H9 (cell line): ENCODE results near the gene MRPL52. TPM values are rescaled to one million over a fixed set of nuclear protein-coding genes. Genes with fewer than 3 reads are reported as not detected.

Source experiments
- DNase-seq: peaks from one replicate; pipeline ENCODE4 v3.0.0-alpha.2; 2017
- H2AFZ ChIP-seq: one replicate; pipeline ENCODE4 v1.6.1; 2013; ENCODE audit warnings: mild to moderate bottlenecking, low read length, control low read depth, moderate library complexity
- H2AK5ac ChIP-seq: 2 replicates; pipeline ENCODE4 v1.6.1; 2013; ENCODE audit warnings: low read length, control low read depth, mixed read lengths; ENCODE audit not compliant: insufficient read length
- H2BK120ac ChIP-seq: one replicate; pipeline ENCODE4 v1.6.1; 2013; ENCODE audit warnings: low read depth, mild to moderate bottlenecking, low read length, control low read depth, inconsistent platforms; ENCODE audit not compliant: poor library complexity, severe bottlenecking
- H2BK12ac ChIP-seq: 2 replicates; pipeline ENCODE4 v1.6.1; 2013; ENCODE audit warnings: low read length, control low read depth, mixed read lengths, low read depth; ENCODE audit not compliant: insufficient read length
- H2BK15ac ChIP-seq: 2 replicates; pipeline ENCODE4 v1.6.1; 2013; ENCODE audit warnings: low read depth, low read length, control low read depth
- H2BK20ac ChIP-seq: one replicate; pipeline ENCODE4 v1.6.1; 2013; ENCODE audit warnings: low read depth, mild to moderate bottlenecking, low read length, control low read depth, inconsistent platforms; ENCODE audit not compliant: poor library complexity, severe bottlenecking
- H2BK5ac ChIP-seq: 2 replicates; pipeline ENCODE4 v1.6.1; 2013; ENCODE audit warnings: low read length, control low read depth, mixed read lengths; ENCODE audit not compliant: insufficient read length
- H3K14ac ChIP-seq: 2 replicates; pipeline ENCODE4 v1.6.1; 2013; ENCODE audit warnings: low read length, control low read depth; ENCODE audit not compliant: insufficient read depth
- H3K18ac ChIP-seq: 2 replicates; pipeline ENCODE4 v1.6.1; 2013; ENCODE audit warnings: low read depth, mild to moderate bottlenecking, mixed read lengths, low read length, control low read depth; ENCODE audit not compliant: insufficient read length
- H3K23ac ChIP-seq: 2 replicates; pipeline ENCODE4 v1.6.1; 2013; ENCODE audit warnings: low read length, control low read depth, mixed read lengths, low read depth; ENCODE audit not compliant: insufficient read length
- H3K23me2 ChIP-seq: 2 replicates; pipeline ENCODE4 v1.6.1; 2013; ENCODE audit warnings: low read depth, mild to moderate bottlenecking, mixed read lengths, low read length, control low read depth; ENCODE audit not compliant: insufficient read length, poor library complexity, severe bottlenecking
- H3K27ac ChIP-seq: 2 replicates; pipeline ENCODE4 v1.5.1; 2013; ENCODE audit warnings: low read length, control low read depth, mixed read lengths, low read depth; ENCODE audit not compliant: insufficient read length
- H3K27me3 ChIP-seq: 2 replicates; pipeline ENCODE4 v1.6.1; 2013; ENCODE audit warnings: low read length, control low read depth, inconsistent platforms; ENCODE audit not compliant: insufficient read depth
- H3K4ac ChIP-seq: 2 replicates; pipeline ENCODE4 v1.6.1; 2013; ENCODE audit warnings: low read depth, mild to moderate bottlenecking, control low read depth, inconsistent platforms, low read length, moderate library complexity
- H3K4me1 ChIP-seq: 2 replicates; pipeline ENCODE4 v1.6.1; 2013; ENCODE audit warnings: low read length, control low read depth, inconsistent platforms; ENCODE audit not compliant: insufficient read depth
- H3K4me2 ChIP-seq: 2 replicates; pipeline ENCODE4 v1.6.1; 2013; ENCODE audit warnings: low read length, control low read depth, mixed read lengths; ENCODE audit not compliant: insufficient read length, insufficient read depth
- H3K56ac ChIP-seq: 2 replicates; pipeline ENCODE4 v1.6.1; 2013; ENCODE audit warnings: low read depth, mild to moderate bottlenecking, mixed read lengths, low read length, control low read depth; ENCODE audit not compliant: insufficient read length
- H3K79me1 ChIP-seq: 2 replicates; pipeline ENCODE4 v1.6.1; 2013; ENCODE audit warnings: low read depth, mild to moderate bottlenecking, moderate library complexity, low read length, control low read depth, inconsistent platforms; ENCODE audit not compliant: insufficient read depth, poor library complexity, severe bottlenecking
- H3K79me2 ChIP-seq: 2 replicates; pipeline ENCODE4 v1.6.1; 2013; ENCODE audit warnings: low read length, control low read depth, inconsistent platforms; ENCODE audit not compliant: insufficient read depth
- H3K9ac ChIP-seq: 2 replicates; pipeline ENCODE4 v1.6.1; 2013; ENCODE audit warnings: low read length, control low read depth, mixed read lengths; ENCODE audit not compliant: insufficient read length; ENCODE audit errors: extremely low read depth
- H3K9me3 ChIP-seq: one replicate; pipeline ENCODE4 v1.6.1; 2013; ENCODE audit warnings: low read depth, low read length, inconsistent platforms; ENCODE audit not compliant: control insufficient read depth
- H3T11ph ChIP-seq: one replicate; pipeline ENCODE4 v1.6.1; 2013; ENCODE audit warnings: mild to moderate bottlenecking, low read length, control low read depth, inconsistent platforms
- H4K20me1 ChIP-seq: one replicate; pipeline ENCODE4 v1.6.1; 2013; ENCODE audit not compliant: control insufficient read depth, insufficient read length, insufficient read depth
- H4K5ac ChIP-seq: 2 replicates; pipeline ENCODE4 v1.6.1; 2013; ENCODE audit warnings: low read depth, mild to moderate bottlenecking, mixed read lengths, low read length, control low read depth; ENCODE audit not compliant: insufficient read length
- H4K8ac ChIP-seq: replicated peaks from 2 replicates; pipeline ENCODE4 v1.6.1; 2013; ENCODE audit warnings: low read length, control low read depth, mixed read lengths, low read depth; ENCODE audit not compliant: insufficient read length
- H4K91ac ChIP-seq: 2 replicates; pipeline ENCODE4 v1.6.1; 2013; ENCODE audit warnings: low read depth, mild to moderate bottlenecking, moderate library complexity, mixed read lengths, low read length, control low read depth; ENCODE audit not compliant: insufficient read length
- H3K27ac Mint-ChIP-seq, 3 experiments: 2 replicates in 2 of 3; 3 replicates in 1 of 3; pipeline ENCODE4 v1.8.0; 2020 to 2021; ENCODE audit warnings: mixed read lengths in 3 of 3, mild to moderate bottlenecking in 1 of 3, moderate library complexity in 1 of 3
- H3K27me3 Mint-ChIP-seq: 2 replicates; pipeline ENCODE4 v1.8.0; 2021; ENCODE audit warnings: low read depth, mild to moderate bottlenecking, moderate library complexity, mixed read lengths
- H3K36me3 Mint-ChIP-seq, 3 experiments: 2 replicates in 2 of 3; 3 replicates in 1 of 3; pipeline ENCODE4 v1.8.0; 2020 to 2021; ENCODE audit warnings: low read depth in 3 of 3, mixed read lengths in 3 of 3; ENCODE audit not compliant: insufficient read depth in 1 of 3
- H3K4me1 Mint-ChIP-seq, 2 experiments: 2 replicates each; pipeline ENCODE4 v1.8.0; 2020; ENCODE audit warnings: mixed read lengths in 2 of 2
- H3K4me3 Mint-ChIP-seq, 2 experiments: 2 replicates in 1 of 2; 3 replicates in 1 of 2; pipeline ENCODE4 v1.8.0; 2020 to 2021; ENCODE audit warnings: mild to moderate bottlenecking in 2 of 2, mixed read lengths in 2 of 2, moderate library complexity in 1 of 2
- H3K9me3 Mint-ChIP-seq, 2 experiments: 2 replicates in 1 of 2; 3 replicates in 1 of 2; pipeline ENCODE4 v1.8.0; 2020; ENCODE audit warnings: mild to moderate bottlenecking in 2 of 2, mixed read lengths in 2 of 2, moderate library complexity in 1 of 2
- CTCF ChIP-seq: fragments of 200-600 bp; sonication (generic); conservative IDR thresholded peaks from 3 replicates; pipeline ENCODE4 v1.8.0; 2021; ENCODE audit warnings: antibody characterized with exemption, mild to moderate bottlenecking
- WGBS: extraction: QIAGEN DNeasy Blood & Tissue Kit; methylation state at CpG from one replicate; pipeline ENCODE4 v1.1.7; 2013; ENCODE audit warnings: missing lambda C conversion rate, low lambda C conversion rate, mixed read lengths; ENCODE audit not compliant: insufficient read length; ENCODE audit errors: extremely low coverage; 5-methylcytosine and 5-hydroxymethylcytosine counted together
- total RNA-seq: library from RNA; stranded (reverse); gene quantifications from 2 replicates; pipeline ENCODE4 v1.2.1, GENCODE V29; 2021

Gene MRPL52
- total RNA-seq, 1 experiment from 2014 or later, result 190 TPM

- Histone ChIP-seq H3K56ac (no peak overlapping the region), H4K8ac (no peak overlapping the region), H3K9ac (no peak overlapping the region), H2BK12ac (no peak overlapping the region), H3K79me2 (no peaks in the 10 kb centered on the region), H2AFZ (no peak overlapping the region), H2BK5ac (no peak overlapping the region), H3K23me2 (no peaks in the 10 kb centered on the region), H3K27me3 (no peaks in the 10 kb centered on the region), H3K79me1 (no peaks in the 10 kb centered on the region), H3K9me3 (no peaks in the 10 kb centered on the region), H3K14ac (no peak overlapping the region), H3T11ph (no peak overlapping the region), H3K4me1 (peaks cover 2% of the 10 kb centered on the region; the same call in 1 of the 2 replicates), H3K23ac (no peak overlapping the region), H2BK20ac (no peak overlapping the region), H2BK15ac (no peak overlapping the region), H4K91ac (no peak overlapping the region), H3K4me2 (no peak overlapping the region), H3K27ac (no peak overlapping the region), H4K20me1 (no peaks in the 10 kb centered on the region), H4K5ac (no peak overlapping the region), H2AK5ac (no peak overlapping the region), H3K4ac (no peak overlapping the region), H3K18ac (no peak overlapping the region), H2BK120ac (no peak overlapping the region)
- no CpG with 5 or more reads among the region's 9 CpGs for WGBS
- Mint-ChIP-seq H3K27me3 (no peaks in the 10 kb centered on the region), H3K4me3 (no peak overlapping the region), H3K9me3 (no peaks in the 10 kb centered on the region), H3K27ac (no peak overlapping the region), H3K36me3 (peaks cover 17 to 61% (median 50%) of the 10 kb centered on the region in 3 experiments), H3K4me1 (peaks cover 23 to 28% of the 10 kb centered on the region in 2 experiments)
- no peak for DNase-seq
- no peak for TF ChIP-seq CTCF
Observed at GRCh38 chr14:22845103-22845394, 15.4 kb downstream of the MRPL52 start.
